GM18909 (cell line): Measurements from ENCODE around the gene ATP13A3.
"Not testable (repeated sequence)": the region's sequence is repeated elsewhere in the genome, so short reads cannot be mapped to it uniquely, and the experiment has no call there.

Experiments used
- ATAC-seq: cut with Tn5 transposase; IDR thresholded peaks from one replicate; pipeline ENCODE4 v1.9.1; 2021; ENCODE audit warnings: mild to moderate bottlenecking; ENCODE audit not compliant: unreplicated experiment, poor library complexity

ATP13A3 gene

GRCh38 chr3:194503081-194503531 is 16.3 kb upstream of the ATP13A3 start:
- ATAC-seq: no peak

GRCh38 chr3:194500198-194500597 is 13.4 kb upstream of the ATP13A3 start:
- ATAC-seq: no peak

GRCh38 chr3:194499516-194499915 is 12.7 kb upstream of the ATP13A3 start:
- not testable (repeated sequence) for ATAC-seq

GRCh38 chr3:194497799-194498575 is 11.2 kb upstream of the ATP13A3 start:
- peak; percentile 67 for ATAC-seq

GRCh38 chr3:194496217-194496919 is 9.6 kb upstream of the ATP13A3 start:
- no peak for ATAC-seq

GRCh38 chr3:194494951-194495374 is 8.2 kb upstream of the ATP13A3 start:
- no peak for ATAC-seq

- not testable (repeated sequence) for ATAC-seq
These were observed 7.5 kb upstream of the ATP13A3 start for GRCh38 chr3:194493995-194494927.

GRCh38 chr3:194492001-194492400 is 5.2 kb upstream of the ATP13A3 start:
- no peak for ATAC-seq

- ATAC-seq: peak; percentile 36
These were observed 3.2 kb upstream of the ATP13A3 start for GRCh38 chr3:194489736-194490612.

- ATAC-seq: no peak
These were observed 1.4 kb upstream of the ATP13A3 start for GRCh38 chr3:194488055-194488742.

- peak; percentile 28 for ATAC-seq
These were observed 670 bp upstream of the ATP13A3 start for GRCh38 chr3:194487289-194488054.

- peak; percentile 14 for ATAC-seq
These were observed 792 bp downstream of the ATP13A3 start for GRCh38 chr3:194485881-194486539.

GRCh38 chr3:194485468-194485880 is 1.3 kb downstream of the ATP13A3 start:
- ATAC-seq: no peak

- no peak for ATAC-seq
These were observed 2.2 kb downstream of the ATP13A3 start for GRCh38 chr3:194484614-194485013.

GRCh38 chr3:194483850-194484249 is 3.0 kb downstream of the ATP13A3 start:
- ATAC-seq: no peak

- ATAC-seq: not testable (repeated sequence)
These were observed 4.0 kb downstream of the ATP13A3 start for GRCh38 chr3:194482830-194483229.

- no peak for ATAC-seq
These were observed 4.6 kb downstream of the ATP13A3 start for GRCh38 chr3:194482196-194482593.
